Endothelial cell of umbilical vein (primary cell): Measurements from ENCODE around the gene WNT9A. TPM values are rescaled to one million over a fixed set of nuclear protein-coding genes. Genes with fewer than 3 reads are reported as not detected.

ENCODE experiments used
- BruUV-seq: library from RNA; stranded (reverse); fragments of 400-500 nt; replicated peaks from 2 replicates; lab custom pipeline; 2021; lab: Mats Ljungman, UMichigan
- CTCF ChIA-PET: fragments of 300-600, 350-600 bp; sonication (Branson Sonifier 250); formaldehyde crosslinking; loops from one replicate; lab custom pipeline; 2021; ENCODE audit warnings: antibody characterized with exemption, inconsistent platforms; lab: Charles Lee
- POLR2A ChIA-PET: fragments of 300-600, 350-600 bp; sonication (Branson Sonifier 250); formaldehyde crosslinking; loops from one replicate; lab custom pipeline; 2021; ENCODE audit warnings: antibody characterized with exemption, inconsistent platforms; lab: Charles Lee
- DNase-seq: peaks from one replicate; pipeline ENCODE4 v3.0.0-alpha.2; 2011; ENCODE audit warnings: low read depth, low spot score
- FAIRE-seq: peaks from 2 replicates; lab custom pipeline; 2011; peaks lifted over from hg19 to GRCh38; lab: Jason Lieb, UNC
- H2AFZ ChIP-seq: 2 replicates; pipeline ENCODE4 v1.6.0; 2012; ENCODE audit warnings: low read depth, low read length, control low read depth, inconsistent platforms
- H3K27ac ChIP-seq: 2 replicates; pipeline ENCODE4 v1.5.1; 2011; ENCODE audit warnings: low read depth, mild to moderate bottlenecking, control low read depth, low read length, moderate library complexity; ENCODE audit not compliant: insufficient read depth
- H3K27me3 ChIP-seq, 2 experiments: 2 replicates each; pipeline versions ENCODE4 v1.6.0 to v1.6.1; 2011; ENCODE audit warnings: low read length in 2 of 2, mixed read lengths in 1 of 2; ENCODE audit not compliant: control insufficient read depth in 2 of 2, insufficient read depth in 2 of 2
- H3K36me3 ChIP-seq, 2 experiments: 2 replicates in 1 of 2; 3 replicates in 1 of 2; pipeline ENCODE4 v1.5.1; 2011; ENCODE audit warnings: low read length in 2 of 2, mild to moderate bottlenecking in 1 of 2, moderate library complexity in 1 of 2; ENCODE audit not compliant: control insufficient read depth in 2 of 2, insufficient read depth in 2 of 2; ENCODE audit errors: extremely low read depth in 1 of 2
- H3K4me1 ChIP-seq: 3 replicates; pipeline ENCODE4 v1.5.1; 2011; ENCODE audit warnings: mild to moderate bottlenecking, low read length; ENCODE audit not compliant: control insufficient read depth, insufficient read depth; ENCODE audit errors: extremely low read depth
- H3K4me2 ChIP-seq: 2 replicates; pipeline ENCODE4 v1.6.1; 2011; ENCODE audit warnings: low read length, control low read depth, mixed read lengths; ENCODE audit not compliant: insufficient read depth
- H3K4me3 ChIP-seq, 3 experiments: fragments of 200-600 bp in 1 of 3; sonication (generic), shearing (Covaris generic) in 1 of 3; replicated peaks in 1 of 3; 2 replicates each; pipeline ENCODE4 v1.5.1; 2011 to 2016; ENCODE audit warnings: control low read depth in 3 of 3, low read length in 3 of 3, mild to moderate bottlenecking in 2 of 3, inconsistent platforms in 1 of 3, low read depth in 1 of 3, moderate library complexity in 1 of 3; ENCODE audit not compliant: insufficient read depth in 1 of 3
- H3K79me2 ChIP-seq: 2 replicates; pipeline ENCODE4 v1.6.0; 2012; ENCODE audit warnings: low read length, inconsistent platforms; ENCODE audit not compliant: control insufficient read depth, insufficient read depth
- H3K9ac ChIP-seq: replicated peaks from 2 replicates; pipeline ENCODE3; 2011; ENCODE audit warnings: low read length, control low read depth; ENCODE audit not compliant: insufficient read depth; ENCODE audit errors: extremely low read depth
- H3K9me1 ChIP-seq: replicated peaks from 3 replicates; pipeline ENCODE4 v1.6.0; 2011; ENCODE audit warnings: mild to moderate bottlenecking, low read length; ENCODE audit not compliant: control insufficient read depth, insufficient read depth; ENCODE audit errors: extremely low read depth
- H3K9me3 ChIP-seq: replicated peaks from 2 replicates; pipeline ENCODE4 v1.5.1; 2012; ENCODE audit warnings: low read length, inconsistent platforms; ENCODE audit not compliant: control insufficient read depth, insufficient read depth
- H4K20me1 ChIP-seq: replicated peaks from 2 replicates; pipeline ENCODE3; 2011; ENCODE audit warnings: mild to moderate bottlenecking, low read length; ENCODE audit not compliant: control insufficient read depth, insufficient read depth; ENCODE audit errors: extremely low read depth
- EZH2 ChIP-seq: IDR thresholded peaks from 2 replicates; pipeline ENCODE4 v1.6.1; 2012; ENCODE audit warnings: borderline replicate concordance, low read depth, mild to moderate bottlenecking, moderate library complexity, low read length, inconsistent platforms; ENCODE audit not compliant: severe bottlenecking
- FOS ChIP-seq: IDR thresholded peaks from 2 replicates; pipeline ENCODE4 v1.6.1; 2011; ENCODE audit warnings: mild to moderate bottlenecking, low read length, moderate library complexity, borderline replicate concordance; ENCODE audit not compliant: insufficient read depth
- GATA2 ChIP-seq: IDR thresholded peaks from 2 replicates; pipeline ENCODE4 v1.7.0; 2011; ENCODE audit warnings: low read depth, mild to moderate bottlenecking, moderate library complexity, mixed read lengths, low read length; ENCODE audit not compliant: insufficient read length, insufficient read depth
- JUN ChIP-seq: IDR thresholded peaks from 2 replicates; pipeline ENCODE4 v1.6.1; 2011; ENCODE audit warnings: borderline replicate concordance, low read depth; ENCODE audit not compliant: insufficient read length, insufficient read depth
- MYC ChIP-seq: IDR thresholded peaks from one replicate; pipeline ENCODE4 v1.6.1; 2011; ENCODE audit warnings: mild to moderate bottlenecking, low read depth, low read length
- POLR2A ChIP-seq: IDR thresholded peaks from 2 replicates; pipeline ENCODE4 v1.6.1; 2012; ENCODE audit warnings: low read depth, mild to moderate bottlenecking, control low read depth, low read length
- POLR2AphosphoS5 ChIP-seq: IDR thresholded peaks from 2 replicates; pipeline ENCODE4 v1.6.1; 2012; ENCODE audit warnings: low read depth, mild to moderate bottlenecking, control low read depth, low read length, moderate library complexity; ENCODE audit not compliant: insufficient read depth
- dilution Hi-C: fragments of 300-500 bp; cut with MboI; formaldehyde crosslinking; loops from one replicate; pipeline ENCODE4 v1.15.0; 2019; ENCODE audit warnings: low sequenced_read_pairs; ENCODE audit not compliant: extremely low pct_ligation_motif_present
- intact Hi-C: fragments of 100-400 bp; cut with micrococcal nuclease; formaldehyde crosslinking; loops from one replicate; pipeline ENCODE4 v1.10.0; 2022
- polyA plus RNA-seq, 4 experiments: library from polyadenylated mRNA; depleted of rRNA in 3 of 4; stranded (reverse) in 3 of 4; unstranded in 1 of 4; fragments of >200 nt; gene quantifications; 2 replicates each; pipeline versions ENCODE4 v1.2.1 to v1.2.3, GENCODE V29; 2011 to 2012; ENCODE audit warnings: missing spikeins in 1 of 4
- total RNA-seq: library from RNA; stranded (reverse); gene quantifications from 2 replicates; pipeline ENCODE4 v1.2.3, GENCODE V29; 2021
- TF ChIP-seq, protein P1 (sequence below): IDR thresholded peaks from 2 replicates; pipeline ENCODE4 v1.6.1; 2011; ENCODE audit not compliant: insufficient read depth, insufficient read length
- TF ChIP-seq, protein P2 (sequence below), 2 donors: IDR thresholded peaks; 1 replicate in 1 of 2; 2 replicates in 1 of 2; pipeline ENCODE4 v1.5.1; 2011; ENCODE audit warnings: low read length in 2 of 2, mild to moderate bottlenecking in 2 of 2, moderate library complexity in 2 of 2, control low read depth in 1 of 2, inconsistent platforms in 1 of 2, low read depth in 1 of 2; ENCODE audit not compliant: insufficient read depth in 1 of 2; ENCODE audit errors: extremely low read depth in 1 of 2

WNT9A gene
- total and polyA plus RNA-seq, 2 donors (not counting 3 experiments of a cell fraction or from before 2014, with no cell fraction given) = 5.4 to 6.2 TPM

GRCh38 chr1:227902641-227902990, 45.1 kb downstream of the WNT9A start:
- Histone ChIP-seq H3K9ac (no peak overlapping the region), H3K4me1 (no peaks in the 10 kb centered on the region), H3K27ac (no peak overlapping the region), H3K9me3 (no peaks in the 10 kb centered on the region), H4K20me1 (no peaks in the 10 kb centered on the region), H3K4me2 (no peak overlapping the region), H3K9me1 (no peaks in the 10 kb centered on the region), H2AFZ (no peak overlapping the region), H3K27me3 (no peaks in the 10 kb centered on the region), H3K79me2 (no peaks in the 10 kb centered on the region), H3K36me3 (no peaks in the 10 kb centered on the region), H3K4me3 (no peak overlapping the region)
- FAIRE-seq = no peak
- ChIA-PET POLR2A (no interaction called here), CTCF (no interaction called here)
- dilution Hi-C loops = no loop called here
- intact Hi-C loops = no loop called here
- TF ChIP-seq EZH2 (no peak), POLR2A (no peak), POLR2AphosphoS5 (no peak), MYC (no peak), JUN (no peak), FOS (no peak), GATA2 (no peak)
- TF ChIP-seq, protein P1, sequence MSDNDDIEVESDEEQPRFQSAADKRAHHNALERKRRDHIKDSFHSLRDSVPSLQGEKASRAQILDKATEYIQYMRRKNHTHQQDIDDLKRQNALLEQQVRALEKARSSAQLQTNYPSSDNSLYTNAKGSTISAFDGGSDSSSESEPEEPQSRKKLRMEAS = no peak
- TF ChIP-seq, protein P2, sequence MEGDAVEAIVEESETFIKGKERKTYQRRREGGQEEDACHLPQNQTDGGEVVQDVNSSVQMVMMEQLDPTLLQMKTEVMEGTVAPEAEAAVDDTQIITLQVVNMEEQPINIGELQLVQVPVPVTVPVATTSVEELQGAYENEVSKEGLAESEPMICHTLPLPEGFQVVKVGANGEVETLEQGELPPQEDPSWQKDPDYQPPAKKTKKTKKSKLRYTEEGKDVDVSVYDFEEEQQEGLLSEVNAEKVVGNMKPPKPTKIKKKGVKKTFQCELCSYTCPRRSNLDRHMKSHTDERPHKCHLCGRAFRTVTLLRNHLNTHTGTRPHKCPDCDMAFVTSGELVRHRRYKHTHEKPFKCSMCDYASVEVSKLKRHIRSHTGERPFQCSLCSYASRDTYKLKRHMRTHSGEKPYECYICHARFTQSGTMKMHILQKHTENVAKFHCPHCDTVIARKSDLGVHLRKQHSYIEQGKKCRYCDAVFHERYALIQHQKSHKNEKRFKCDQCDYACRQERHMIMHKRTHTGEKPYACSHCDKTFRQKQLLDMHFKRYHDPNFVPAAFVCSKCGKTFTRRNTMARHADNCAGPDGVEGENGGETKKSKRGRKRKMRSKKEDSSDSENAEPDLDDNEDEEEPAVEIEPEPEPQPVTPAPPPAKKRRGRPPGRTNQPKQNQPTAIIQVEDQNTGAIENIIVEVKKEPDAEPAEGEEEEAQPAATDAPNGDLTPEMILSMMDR (IDR thresholded peaks at IDR 0.05; ENCODE audit: extremely low read depth in 1 of 2, insufficient read depth in 1 of 2, low read depth in 1 of 2, low read length in 2 of 2) = no peak
- BruUV-seq = no TSS peak
- no peak for DNase-seq
